Activated CD4-positive, CD25-positive, alpha-beta regulatory T cell treated with anti-CD3 and anti-CD28 coated beads, Interleukin-2, amount 50 U/mL, for 72 hours (primary cell): ENCODE data around the gene OR4K17.
"Not testable (repeated sequence)": the region's sequence is repeated elsewhere in the genome, so short reads cannot be mapped to it uniquely, and the experiment has no call there.

Experiments
- DNase-seq: peaks from one replicate; pipeline ENCODE4 v3.0.0; 2021

The OR4K17 gene, protein sequence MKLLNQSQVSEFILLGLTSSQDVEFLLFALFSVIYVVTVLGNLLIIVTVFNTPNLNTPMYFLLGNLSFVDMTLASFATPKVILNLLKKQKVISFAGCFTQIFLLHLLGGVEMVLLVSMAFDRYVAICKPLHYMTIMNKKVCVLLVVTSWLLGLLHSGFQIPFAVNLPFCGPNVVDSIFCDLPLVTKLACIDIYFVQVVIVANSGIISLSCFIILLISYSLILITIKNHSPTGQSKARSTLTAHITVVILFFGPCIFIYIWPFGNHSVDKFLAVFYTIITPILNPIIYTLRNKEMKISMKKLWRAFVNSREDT

DNA sequence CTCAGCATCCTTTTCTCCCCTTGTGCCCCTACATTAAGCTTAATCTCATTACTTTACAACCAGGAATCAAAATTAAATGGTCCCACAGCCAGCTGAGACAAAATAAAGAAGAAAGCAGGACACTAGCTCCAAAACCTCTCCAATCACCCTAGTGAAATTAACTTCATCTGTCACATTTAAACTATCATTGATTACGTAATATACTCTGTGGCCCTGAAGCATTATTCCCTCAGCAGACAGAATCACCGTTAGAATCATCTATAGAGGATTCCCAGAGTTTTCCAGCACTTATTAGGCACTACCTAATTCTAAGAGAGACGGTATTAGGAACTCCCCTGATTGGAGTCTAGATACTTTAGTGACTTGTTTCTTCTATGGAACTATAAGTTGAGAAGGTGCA is at the start of gene OR4K17:
Gene OR4K17, plus strand, starts transcription at position 302 of the 400 bp plus-strand sequence. CDS start 6,761 bp downstream, outside the sequence.
- DNase-seq: no peak

DNA sequence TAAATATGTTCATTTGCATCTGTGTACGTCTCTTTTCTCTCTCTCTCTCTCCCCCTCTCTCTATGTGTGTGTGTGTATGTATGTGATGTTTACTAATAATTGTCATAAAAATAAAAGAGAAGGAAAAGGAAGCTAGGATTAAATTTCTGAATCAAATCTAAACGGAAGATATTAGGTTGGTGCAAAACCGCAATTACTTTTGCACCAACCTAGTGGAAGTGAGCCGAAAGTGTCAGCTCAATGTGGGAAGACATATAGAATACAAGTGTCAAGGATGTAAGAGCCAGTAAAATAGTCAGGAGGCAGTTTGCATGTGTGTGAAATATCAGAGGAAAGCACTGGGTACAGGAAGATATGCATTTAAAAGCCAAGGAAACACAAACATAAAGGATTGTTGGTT is 18.5 kb upstream of the OR4K17 start:
- no peak for DNase-seq

DNA sequence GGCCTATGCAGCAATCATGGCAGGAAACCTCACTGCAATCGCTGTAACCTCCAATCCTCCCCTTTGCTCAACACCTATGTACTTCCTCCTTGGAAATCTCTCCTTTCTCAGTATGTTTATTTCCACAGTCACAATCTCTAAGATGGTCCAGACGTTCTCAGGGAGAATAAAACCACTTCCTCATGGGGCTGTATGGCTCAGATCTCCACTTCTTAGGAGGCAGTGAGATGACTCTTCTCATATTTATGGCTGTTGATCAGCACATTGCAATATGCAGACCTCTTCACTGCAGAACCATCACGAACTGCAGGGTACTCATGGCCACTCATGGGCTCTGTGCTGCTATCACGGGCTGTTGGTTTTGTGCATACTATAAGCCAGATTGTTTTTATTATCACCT is 17.1 kb upstream of the OR4K17 start:
- DNase-seq: no peak

DNA sequence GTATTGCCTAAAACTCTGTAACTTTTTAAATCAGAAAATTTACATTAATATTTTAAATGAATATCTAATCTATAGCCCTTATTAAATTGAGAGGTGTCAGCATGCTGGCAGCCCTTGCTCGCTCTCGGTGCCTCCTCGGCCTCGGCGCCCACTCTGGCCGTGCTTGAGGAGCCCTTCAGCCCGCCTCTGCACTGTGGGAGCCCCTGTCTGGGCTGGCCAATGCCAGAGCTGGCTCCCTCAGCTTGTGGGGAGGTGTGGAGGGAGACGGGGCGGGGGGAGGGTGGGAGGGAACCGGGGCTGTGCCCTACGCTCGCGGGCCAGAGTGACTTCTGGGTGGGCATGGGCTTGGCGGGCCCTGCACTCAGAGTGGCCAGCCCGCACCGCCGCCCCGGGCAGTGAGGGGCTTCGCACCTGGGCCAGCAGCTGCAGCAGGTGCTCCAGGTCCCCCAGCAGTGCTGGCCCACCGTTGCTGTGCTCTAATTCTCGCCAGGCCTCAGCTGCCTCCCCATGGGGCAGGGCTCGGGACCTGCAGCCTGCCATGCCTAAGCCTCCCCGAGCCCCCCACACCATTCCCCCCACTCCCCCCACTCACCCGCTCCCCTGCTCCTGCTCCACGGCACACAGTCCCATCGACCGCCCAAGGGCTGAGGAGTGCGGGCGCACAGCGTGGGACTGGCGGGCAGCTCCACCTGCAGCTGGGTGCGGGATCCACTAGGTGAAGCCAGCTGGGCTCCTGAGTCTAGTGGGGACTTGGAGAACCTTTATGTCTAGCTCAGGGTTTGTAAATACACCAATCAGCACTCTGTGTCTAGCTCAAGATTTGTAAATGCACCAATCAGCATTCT is 11.4 kb upstream of the OR4K17 start:
- DNase-seq: not testable (repeated sequence)

DNA sequence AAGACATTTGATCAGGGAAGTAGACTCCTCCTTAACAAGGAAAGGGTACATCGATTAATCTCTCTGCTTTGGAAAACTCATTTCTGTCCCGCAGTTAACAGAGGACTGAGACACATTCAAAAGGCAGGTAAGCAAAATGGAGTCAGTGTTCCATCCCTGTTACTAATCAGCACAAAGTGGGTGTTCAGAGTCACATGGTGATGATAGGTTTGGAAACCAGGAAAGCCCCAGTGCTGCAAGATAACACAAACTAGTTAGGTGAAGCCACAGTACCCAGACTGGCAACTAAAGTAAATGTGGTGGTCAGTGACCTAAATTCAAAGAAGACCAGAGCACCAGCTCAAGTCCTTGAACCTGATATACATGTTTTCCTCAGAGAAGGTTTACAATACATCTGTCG is 1.8 kb downstream of the OR4K17 start:
- no peak for DNase-seq

DNA sequence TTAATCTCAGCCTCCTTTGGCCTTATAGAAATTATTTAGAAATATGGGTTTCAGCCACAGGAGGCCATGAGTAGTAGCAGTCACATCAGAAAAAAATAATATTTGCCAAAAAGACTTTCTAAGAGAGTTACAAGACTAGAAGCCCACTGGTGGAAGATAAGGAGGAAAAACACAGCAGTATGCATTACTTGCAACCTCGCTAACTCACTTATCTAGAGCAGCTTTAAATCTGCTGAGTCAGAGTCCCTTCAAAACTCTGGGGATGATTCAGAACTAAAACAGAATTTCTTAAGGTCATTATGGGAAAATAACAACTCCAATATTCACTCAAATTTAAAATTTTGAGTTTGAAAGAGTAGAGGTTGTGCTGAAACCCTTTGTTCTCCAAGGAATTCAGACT is 6.2 kb downstream of the OR4K17 start:
- no peak for DNase-seq

DNA sequence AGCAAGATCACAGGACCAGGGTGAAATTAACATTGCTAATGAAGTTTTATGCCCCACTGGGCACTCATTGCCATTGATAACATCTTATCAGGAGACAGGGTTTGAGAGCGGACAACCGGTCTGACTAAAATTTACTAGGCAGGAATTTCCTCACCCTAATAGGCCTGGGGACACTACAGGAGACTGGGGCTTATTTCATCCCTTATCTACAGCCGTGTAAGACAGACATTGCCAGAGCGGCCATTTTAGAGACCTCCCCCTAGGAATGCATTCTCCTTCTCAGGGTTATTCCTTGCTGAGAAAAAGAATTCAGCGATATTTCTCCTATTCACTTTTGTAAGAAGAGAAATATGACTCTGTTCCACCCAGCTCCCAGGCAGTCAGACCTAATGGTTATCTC is 8.3 kb downstream of the OR4K17 start:
- no peak for DNase-seq

DNA sequence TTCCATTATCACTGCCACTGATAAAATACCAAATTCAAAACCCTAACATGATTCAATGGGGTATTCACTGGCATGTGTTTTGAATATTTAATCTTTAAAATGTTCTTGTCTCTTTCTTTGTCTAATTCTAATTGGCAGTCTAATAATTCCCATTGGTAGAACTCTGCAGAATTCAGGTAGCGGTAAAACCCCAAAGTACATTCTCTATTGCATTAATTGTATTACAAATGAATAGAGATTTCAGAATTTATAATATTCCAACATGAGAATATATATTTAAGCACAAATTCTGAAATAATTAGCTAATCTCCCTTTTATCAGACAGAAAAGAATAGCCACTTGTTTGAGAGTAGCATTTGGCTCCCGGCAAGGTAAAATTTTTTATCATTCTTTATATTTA is 28.0 kb downstream of the OR4K17 start, which contains the start of gene OR4N5:
Gene OR4N5, plus strand, starts transcription at position 301 of the 400 bp plus-strand sequence. CDS start 4,916 bp downstream, outside the sequence.
- no peak for DNase-seq

DNA sequence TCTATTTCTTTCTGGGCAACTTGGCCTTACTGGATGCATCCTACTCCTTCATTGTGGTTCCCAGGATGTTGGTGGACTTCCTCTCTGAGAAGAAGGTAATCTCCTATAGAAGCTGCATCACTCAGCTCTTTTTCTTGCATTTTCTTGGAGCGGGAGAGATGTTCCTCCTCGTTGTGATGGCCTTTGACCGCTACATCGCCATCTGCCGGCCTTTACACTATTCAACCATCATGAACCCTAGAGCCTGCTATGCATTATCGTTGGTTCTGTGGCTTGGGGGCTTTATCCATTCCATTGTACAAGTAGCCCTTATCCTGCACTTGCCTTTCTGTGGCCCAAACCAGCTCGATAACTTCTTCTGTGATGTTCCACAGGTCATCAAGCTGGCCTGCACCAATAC is 33.4 kb downstream of the OR4K17 start:
- DNase-seq: no peak

DNA sequence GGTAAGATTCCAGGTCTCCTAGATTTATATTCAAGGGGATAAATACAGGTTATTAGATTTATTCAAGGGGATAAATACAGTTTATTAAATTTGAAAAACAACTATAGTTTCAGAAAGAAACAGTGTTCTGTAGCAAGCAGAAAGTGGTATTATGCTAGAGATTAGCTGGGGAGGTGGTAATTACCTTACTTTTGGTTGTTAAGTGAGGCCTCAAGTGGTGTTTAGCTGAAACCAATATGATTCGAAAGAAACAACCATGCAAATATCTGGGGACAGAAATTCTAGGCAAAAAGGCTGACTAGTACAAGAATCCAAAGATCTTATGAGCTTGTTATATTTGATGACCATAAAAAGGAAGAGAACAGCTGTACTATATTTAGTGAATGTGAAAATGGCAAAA is 34.3 kb downstream of the OR4K17 start:
- no peak for DNase-seq

DNA sequence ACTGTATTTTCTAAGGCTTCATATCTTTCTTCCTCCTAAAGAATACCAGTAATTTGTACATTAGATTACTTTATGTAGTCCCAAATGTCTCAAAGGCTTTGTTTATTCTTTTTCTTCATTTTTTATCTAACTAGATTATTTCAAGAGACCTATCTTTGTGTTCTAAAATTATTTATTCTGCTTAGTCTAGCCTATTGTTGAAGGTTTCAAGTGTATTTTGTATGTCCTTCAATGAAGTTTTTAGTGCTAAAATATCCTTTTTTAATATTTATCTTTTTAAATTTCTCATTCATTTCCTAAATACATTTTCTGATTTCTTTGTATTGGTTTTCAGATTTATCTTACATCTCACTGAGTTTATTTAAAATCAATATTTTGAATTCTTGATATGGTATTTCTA is 53.9 kb downstream of the OR4K17 start:
- no peak for DNase-seq

DNA sequence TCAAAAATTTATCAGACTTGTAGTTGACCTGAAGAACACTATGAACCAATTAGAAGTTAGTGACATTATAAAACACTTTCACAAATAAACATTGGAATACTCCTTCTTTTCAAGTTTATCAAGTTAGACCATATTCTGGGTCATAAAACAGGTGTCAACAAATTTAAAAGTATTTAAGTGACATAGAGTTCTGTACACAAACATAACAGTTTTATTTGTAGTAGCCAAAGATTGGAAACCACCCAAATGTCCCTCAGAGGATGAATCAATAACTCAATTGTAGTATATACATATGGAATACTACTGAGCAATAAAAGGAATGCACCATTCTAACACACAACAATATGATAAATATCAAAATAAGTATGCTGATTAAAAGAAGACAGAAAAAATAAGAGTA is 56.6 kb downstream of the OR4K17 start:
- DNase-seq: no peak

DNA sequence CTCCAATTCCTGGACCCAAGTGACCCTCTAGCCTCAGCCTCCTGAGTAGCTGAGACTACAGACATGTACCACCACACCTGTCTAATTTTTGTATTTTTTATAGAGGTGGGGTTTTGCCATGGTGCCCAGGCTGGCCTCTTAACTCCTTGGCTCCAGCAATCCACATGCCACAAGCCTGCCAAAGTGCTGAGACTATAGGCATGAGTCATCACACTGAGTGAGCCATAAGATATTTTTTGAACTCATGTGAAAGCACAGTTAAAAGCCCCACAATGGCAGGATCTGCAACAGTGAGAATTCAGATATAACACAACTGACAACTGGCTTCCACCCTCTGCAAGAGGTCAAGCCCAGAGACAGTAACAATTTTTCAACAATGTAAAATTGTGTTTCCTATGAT is 59.3 kb downstream of the OR4K17 start:
- not testable (repeated sequence) for DNase-seq
